Activated T-helper 1 cell treated with Interleukin-2 at 50 U/mL for 16 hours (primary cell): Measurements from ENCODE around the gene ISCU.
A peak's percentile ranks its signal among the peaks of the same experiment; 100 is the strongest.

Experiments used
- DNase-seq: peaks from one replicate; pipeline ENCODE4 v3.0.0-alpha.2; 2020; ENCODE audit warnings: low read depth

ISCU gene

DNA sequence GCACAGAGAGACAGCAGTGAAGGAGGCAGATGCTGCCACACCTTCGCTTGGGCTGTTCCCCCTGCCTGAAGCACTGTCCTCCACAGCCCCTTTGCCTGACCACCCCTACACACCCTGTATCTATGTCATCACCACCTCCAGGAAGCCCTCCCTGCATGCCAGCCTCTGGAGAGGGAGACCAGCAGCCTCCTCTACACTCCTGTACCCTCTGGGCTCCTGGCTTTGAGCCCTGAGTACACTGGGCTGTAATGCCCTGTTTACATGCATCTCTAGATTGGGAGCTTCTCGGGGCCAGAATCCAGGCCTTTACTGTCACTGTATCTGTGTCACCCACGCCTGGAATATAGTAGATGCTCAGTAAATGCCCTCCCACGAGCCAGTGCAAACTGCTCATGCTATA is 41.3 kb downstream of the ISCU start:
- DNase-seq, result no peak

DNA sequence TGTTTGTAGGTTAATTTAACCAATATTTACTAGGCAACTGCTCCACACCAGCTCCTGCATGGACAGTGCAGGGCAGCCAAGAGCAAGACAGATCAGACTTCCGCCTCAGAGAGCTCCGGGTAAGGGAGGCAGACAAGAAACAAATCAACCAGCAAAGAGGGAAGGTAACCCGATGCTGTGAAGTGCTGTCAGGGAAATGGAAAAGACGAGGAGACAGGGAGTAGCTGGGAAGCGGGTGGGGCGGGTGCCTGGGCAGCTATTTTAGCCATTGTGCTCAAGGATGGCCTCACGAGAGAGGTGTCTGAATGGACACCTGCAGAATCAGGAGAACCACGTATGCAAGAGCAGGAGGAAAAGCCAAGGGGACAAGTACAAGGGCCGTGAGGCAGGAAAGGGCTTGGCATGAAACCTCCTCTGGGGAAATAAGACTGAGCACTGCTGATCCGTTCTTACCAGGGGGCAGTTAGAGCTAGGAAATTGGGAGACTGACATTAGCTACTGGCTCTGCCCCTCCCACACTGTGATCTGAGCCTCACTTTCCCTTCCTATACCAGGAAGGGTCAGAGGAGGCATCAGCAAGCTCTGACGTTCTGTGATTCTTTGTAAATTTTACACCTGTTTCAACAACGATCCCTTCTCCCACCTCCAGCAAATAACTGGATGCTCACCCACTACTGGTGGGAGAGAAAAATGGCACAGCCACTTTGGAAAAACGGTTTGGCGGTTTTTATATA is 42.0 kb downstream of the ISCU start:
- DNase-seq, result no peak

DNA sequence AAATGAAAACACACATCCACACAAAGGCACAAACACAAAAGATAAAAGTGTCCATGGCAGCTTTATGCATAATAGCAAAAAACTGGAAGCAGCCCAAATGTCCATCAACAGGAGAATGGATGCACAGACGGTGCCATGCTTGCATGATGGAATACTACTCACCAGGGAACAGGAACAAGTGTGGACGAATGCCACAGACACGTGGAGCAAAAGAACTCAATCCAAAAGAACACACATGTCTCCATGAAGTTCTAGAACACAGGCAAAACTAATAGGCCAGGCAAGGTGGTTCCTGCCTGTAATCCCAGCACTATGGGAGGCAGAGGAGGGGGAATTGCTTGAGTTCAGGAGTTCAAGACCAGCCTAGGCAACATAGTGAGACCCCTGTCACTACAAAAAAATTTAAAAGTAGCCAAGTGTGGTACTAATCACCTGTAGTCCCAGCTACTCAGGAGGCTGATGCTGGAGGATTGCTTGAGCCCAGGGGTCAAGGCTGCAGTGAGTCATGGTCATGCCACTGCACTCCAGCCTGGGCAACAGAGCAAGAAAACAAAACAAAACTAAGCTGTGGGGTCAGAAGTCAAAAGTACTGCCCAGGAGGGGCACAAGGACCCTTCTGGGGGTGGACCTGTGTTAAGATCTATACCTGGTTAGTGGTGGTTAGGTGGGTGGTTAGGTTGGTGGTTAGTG is 42.7 kb downstream of the ISCU start:
- no peak for DNase-seq

DNA sequence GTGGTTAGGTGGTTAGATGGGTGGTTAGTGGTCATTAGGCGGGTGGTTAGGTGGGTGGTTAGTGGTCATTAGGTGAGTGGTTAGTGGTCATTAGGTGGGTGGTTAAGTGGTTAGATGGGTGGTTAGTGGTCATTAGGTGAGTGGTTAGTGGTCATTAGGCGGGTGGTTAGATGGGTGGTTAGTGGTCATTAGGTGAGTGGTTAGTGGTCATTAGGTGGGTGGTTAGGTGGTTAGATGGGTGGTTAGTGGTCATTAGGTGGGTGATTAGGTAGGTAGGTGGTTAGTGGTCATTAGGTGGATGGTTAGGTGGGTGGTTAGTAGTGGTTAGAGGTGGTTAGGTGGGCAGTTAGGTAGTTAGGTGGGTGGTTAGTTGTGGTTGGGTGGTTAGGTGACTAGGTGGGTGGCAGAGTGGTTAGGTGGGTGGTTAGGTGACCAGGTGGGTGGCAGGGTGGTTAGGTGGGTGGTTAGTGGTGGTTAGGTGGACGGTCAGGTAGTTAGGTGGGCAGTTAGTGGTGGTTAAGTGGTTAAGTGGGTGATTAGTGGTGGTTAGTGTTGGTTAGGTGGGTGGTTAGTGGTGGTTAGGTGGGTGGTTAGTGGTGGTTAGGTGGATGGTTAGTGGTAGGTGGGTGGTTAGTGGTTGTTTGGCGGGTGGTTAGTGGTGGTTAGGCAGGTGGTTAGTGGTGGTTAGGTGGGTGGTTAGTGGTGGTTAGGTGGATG is 43.5 kb downstream of the ISCU start:
- no peak for DNase-seq

DNA sequence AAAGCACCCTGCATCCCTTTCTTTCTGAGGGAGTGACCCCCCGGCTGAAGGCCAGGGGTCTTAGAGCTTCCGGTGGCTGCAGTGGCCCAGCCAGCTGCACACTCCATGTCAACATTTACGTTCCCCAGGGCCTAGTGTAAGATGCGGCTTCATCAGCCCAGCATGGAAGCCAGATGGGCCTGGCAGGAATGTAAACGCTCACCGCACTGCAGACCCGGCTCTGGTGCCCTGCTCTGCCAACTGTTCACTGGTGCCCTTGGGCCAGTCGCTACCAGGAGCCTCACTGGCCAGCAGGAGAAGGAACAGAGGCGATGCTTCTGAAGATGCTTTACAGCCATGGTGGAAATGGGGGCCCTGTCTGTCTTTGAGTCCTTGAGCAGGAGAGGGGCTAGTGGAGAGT is 44.1 kb downstream of the ISCU start:
- DNase-seq, result no peak

DNA sequence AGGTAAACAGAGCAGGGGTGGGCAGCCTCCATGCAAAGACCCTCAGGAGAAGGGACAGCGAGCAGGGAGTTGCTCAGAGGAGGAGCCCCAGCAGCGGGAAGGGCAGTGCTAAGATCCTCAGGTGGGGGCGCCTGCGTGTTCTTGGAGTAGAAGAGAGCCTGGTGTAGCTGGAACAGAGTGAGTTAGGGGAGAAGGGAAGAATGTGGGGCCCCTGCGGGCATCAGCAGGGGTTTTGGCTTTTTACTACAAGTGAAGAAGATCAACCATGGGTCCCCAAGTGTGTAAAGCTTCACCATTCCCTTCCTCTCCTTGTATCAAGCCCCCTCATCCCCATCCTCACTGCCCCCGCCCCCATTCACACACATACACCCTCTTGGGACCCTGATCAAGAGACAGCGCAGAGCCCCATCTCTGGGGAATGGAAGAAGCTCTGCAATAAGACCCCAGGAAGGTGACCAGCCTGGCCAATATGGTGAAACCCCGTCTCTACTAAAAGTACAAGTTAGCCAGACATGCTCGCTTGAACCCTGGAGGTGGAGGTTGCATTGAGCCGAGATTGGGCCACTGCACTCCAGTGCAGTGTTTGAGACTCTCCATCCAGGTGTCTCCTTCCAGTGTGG is 45.7 kb downstream of the ISCU start:
- DNase-seq, result no peak

DNA sequence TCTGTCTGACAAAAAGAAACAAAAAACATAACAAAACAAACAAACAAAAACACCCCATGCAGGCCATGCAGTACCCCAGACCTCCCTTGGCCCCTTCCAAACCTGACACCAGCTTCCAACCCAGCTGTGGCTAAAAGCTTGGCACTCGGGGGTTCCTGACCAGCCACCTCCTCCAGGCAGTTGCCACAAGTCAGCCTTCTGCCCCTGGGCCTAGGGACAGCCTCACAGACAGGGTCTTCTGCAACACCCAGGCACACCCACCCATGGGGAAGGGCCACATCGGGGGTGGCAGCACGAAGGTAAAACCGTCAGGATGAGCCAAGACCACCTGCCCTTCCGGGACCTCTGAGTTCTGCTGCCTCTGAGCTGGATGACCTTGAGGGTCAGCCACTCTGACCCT is 46.2 kb downstream of the ISCU start:
- DNase-seq, result no peak

DNA sequence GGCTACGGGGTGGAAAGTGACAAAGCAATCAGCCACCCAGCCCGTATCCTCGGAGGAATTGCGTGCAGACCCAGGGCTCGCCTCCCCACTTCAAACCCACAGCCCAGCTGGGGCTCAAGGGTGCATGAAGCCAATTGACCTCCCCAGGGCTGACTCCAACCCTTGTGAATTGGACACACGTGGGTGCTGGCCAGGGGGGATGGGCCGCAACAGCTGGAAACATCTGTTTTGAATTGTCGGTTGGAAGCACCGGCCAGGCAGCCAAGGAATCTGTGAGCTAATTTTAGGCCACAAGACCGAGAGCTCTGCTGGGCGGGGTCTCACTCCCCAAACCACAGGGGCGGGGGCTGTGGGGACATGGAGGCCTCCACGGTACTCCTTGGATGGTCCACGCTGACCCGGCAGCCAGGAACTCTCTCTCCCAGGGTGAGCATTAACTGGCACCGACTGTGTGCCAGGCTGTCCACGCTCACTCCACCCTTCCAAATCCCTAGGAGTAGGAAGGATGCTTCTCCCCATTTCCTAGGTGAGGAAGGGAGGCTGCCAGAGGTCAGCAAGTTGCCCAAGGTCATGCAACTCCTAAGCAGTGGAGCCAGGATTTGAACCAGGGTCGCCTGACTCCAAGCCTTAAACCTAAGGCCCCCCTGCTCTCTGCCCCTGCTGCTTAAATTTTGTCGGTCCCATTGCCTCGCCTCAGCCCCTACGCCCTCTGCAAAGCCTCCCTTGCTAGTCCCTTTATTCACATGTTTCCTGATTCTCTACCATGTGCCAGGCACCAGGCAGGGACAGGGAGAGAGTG is 47.3 kb downstream of the ISCU start:
- DNase-seq, result no peak

DNA sequence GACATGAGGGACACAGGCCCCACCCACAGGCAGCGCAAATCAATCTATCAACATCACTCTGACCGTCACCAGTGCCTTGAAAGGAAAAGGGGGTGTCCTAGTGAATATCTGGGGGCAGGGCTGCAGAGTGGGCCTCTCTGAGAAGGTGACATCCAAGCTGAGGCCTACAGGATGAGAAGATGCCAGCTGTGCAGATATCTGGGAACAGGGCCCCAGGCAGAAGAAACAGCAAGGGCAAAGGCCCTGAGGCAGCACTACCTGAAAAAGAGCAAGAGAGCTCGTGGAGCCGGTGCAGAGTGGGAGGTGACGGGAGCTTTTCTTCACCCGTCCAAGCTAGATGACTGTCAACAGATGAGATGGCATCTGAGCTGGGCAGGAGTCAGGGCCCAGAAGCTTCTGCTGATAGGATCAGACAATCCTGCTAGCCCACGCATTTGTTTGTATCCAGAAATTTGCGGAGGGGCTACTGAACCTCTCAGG is 48.0 kb downstream of the ISCU start:
- no peak for DNase-seq

DNA sequence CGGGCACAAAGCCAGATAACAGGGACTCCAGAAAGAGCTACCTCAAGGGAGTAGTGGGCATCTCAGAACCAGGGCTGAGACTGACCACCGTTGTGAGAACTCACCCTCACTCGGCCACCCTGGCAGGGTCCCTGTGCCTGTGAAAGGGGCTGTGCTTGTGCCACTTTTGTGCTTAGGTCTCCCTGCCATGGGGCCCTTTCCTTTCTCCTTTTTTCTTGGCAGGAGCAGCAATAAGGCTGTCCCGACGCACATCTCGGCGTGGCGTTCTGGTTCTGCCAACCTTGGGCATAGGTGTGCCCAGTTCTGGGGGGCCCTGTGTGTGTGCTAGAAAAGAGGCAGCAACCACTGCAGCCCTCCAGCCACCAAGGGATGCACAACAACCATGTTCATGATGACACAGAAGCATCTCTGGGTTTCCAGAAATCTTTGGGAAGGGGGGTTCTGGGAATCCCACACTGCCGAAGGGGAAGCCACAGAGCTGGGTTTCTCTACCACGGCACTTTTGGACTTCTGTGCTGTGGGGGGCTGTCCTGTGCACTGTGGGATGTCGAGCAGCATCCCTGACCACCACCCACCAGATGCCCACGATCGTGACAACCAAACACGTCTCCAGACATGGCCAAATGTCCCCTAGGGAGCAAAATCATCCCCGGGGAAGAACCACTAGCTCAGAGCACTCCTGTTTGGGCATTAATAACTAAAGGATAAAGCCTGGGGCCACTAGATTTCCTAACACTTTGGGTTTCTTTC is 48.6 kb downstream of the ISCU start:
- DNase-seq, result no peak

DNA sequence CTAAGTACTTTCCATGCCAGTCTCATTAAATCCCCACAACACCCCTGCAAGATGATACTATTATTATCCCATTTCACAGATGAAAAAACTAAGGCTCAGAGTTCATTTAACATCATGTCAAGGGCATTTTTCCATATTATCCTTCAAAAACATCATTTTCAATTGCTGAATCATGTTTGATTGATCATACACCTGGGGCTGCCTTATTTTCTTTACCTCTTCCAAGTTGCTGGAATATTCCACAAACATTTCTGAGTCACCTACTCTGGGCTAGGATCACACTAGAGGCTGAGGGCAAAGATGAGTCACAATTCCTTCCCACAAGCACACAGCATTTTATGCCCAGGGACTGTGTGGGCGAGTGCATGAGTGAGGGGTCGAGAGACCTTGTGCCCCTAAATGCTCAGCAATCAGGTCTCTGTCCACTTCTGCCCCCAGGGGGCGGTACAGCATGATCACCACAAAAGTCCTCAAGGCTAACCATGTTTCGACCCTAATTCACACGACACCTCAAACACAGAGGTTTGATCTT is 49.6 kb downstream of the ISCU start:
- no peak for DNase-seq

DNA sequence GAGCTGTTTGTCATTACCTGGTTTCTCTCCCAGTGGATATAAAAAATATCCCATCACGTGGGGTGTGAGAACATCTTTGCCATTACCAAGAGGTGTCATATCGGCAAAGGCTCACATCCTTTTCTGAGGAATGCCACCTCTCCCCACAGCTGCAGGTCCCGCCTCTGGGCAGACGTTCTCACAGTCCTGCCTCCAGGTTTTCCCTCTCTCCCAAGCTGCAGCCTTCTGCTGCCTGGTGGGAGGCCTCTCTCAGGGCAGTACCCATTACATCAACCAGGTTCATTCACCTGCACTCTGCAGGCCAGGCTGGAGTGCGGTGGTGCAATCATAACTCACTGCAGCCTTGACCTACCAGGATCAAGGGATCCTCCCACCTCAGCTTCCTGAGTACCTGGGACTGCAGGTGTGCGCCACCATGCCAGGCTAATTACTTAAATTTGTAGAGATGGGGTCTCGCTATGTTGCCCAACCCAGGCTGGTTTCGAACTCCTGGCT is 50.4 kb downstream of the ISCU start:
- DNase-seq, result no peak

DNA sequence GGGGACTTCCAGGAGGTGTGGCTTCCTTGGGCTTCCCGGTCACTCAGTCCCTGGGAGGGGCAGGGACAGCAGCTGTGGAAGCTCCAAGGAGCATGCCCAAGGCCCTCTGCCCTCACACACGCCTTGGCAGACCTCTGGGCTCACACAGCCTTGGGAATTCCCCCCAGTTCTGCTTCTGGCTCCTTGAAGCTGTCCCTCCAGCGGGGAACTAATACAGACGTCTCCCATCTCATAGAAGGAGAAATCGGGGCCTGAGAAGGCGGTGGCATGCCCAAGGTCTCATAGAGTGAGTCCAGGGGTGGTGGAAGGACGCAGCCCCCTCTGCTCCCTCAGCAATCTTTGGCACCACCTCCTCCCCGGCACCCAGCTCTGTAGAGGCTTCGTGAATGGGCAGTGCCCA is 51.2 kb downstream of the ISCU start:
- no peak for DNase-seq

DNA sequence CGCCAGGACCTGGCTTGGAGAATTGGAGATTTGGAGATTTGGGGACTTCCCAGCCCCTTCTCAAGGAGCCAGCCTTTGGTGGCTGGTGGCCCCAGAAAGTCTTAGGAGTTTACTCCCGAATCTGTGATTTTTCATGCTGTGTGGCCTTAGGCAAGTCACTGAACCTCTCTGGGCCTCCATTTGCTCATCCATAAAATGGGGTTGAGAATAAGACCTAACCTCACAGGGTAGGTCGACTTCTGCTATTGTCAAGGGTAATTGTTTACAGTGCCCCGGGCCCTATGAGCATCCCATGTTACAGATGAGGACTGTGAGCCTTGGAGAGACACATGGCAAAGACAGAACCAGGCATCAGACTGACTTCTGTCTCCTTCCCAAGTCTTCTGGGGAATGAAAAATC is 51.6 kb downstream of the ISCU start:
- DNase-seq, result no peak

DNA sequence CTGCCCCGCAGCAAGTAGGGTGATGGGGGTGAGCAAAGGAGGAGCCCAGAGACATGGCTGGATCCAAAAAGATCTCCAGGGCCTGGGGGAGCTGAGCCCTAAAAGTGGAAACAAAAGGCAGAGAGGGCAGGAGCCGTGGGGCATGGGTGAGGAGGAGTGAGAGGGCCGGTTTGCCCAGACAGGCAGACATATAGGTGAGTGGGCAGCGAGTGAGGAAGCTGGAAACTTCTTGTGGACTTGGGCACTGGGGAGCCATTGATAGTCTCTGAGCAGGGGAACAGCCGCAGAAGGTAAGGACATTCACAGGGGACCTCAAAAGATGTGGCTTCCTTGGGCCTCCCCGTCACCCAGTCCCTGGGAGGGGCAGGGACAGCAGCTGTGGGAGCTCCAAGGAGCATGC is 52.2 kb downstream of the ISCU start:
- no peak for DNase-seq

DNA sequence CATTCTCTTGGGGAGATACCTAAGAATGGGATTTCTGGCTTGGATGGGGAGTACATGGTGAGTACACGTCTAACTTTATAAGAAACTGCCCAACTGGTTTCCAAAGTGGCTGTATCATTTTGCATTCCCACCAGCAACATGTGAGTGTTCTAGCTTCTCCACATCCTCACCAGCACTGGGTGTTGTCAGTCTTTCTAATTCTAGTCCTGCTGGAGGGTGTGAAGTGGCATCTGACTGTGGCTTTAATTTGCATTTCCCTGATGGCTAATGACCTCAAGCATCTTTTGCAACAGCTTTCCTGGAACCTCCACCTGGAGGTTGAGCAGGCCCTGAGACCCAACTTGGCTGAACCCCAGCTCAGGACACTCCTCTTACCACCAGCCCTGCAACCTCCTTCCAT is 53.5 kb downstream of the ISCU start:
- no peak for DNase-seq

DNA sequence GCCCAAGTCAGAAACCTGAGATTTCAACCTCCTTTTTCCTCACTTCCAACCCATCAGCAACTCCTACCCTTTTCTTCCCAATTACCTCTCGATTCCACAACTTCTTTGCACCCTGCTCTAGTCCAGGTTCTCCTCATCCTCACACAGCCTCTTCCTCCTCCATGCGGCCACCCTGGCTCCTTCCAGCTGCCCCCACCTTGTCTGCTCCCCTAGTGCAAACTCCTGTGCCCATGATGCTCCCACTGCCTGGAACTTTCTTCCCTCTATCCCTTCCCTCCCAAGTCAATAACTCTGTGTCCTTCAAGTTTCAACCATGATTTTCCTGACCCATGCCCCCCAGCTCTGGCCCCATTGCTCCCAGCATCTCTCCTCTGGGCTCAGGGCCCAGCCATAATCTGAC is 54.0 kb downstream of the ISCU start:
- no peak for DNase-seq

DNA sequence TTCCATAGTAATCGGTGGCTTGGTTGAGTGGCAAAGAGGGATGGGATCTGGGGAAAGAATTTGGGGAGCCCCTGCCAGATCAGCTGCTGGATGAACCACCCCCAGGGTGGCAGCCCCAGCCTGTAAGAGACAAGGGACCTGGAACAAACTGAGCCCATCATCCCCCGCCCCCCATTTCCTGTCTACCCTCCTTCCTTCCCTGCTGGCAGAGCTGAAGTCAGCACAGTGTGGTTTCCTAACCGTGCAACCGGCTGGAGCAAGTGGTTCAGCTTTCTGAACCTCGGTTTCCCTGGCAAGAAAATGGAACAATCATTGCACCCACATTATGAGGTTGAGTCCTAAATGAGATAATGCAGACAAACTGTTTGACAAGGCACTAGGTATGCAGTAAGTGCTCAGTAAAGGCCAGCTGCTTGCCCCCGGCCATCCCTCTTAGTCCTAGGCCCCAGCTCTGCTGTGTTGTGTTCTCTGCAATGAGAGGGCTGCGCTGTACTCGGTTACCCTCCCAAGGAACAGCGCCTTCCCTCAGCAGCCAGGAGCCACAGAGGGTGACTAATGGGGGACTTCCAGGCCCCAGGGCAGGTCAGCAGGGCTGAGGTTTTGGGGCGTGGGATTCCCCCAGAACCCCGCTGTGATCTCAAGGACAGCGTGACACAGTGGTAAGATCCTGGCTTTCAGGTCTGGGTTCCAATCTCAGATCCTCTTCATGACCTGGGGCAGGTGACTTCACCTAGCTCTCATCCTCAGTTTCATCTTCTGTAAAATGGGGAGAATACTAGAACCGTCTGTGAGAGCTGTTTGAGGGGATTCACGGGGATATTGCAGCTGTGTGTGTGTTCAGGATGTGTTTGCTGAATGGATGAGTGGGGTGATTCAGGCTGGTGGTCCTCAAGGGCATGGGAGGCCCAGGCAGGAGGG is 54.8 kb downstream of the ISCU start:
- peak; percentile 47 for DNase-seq

DNA sequence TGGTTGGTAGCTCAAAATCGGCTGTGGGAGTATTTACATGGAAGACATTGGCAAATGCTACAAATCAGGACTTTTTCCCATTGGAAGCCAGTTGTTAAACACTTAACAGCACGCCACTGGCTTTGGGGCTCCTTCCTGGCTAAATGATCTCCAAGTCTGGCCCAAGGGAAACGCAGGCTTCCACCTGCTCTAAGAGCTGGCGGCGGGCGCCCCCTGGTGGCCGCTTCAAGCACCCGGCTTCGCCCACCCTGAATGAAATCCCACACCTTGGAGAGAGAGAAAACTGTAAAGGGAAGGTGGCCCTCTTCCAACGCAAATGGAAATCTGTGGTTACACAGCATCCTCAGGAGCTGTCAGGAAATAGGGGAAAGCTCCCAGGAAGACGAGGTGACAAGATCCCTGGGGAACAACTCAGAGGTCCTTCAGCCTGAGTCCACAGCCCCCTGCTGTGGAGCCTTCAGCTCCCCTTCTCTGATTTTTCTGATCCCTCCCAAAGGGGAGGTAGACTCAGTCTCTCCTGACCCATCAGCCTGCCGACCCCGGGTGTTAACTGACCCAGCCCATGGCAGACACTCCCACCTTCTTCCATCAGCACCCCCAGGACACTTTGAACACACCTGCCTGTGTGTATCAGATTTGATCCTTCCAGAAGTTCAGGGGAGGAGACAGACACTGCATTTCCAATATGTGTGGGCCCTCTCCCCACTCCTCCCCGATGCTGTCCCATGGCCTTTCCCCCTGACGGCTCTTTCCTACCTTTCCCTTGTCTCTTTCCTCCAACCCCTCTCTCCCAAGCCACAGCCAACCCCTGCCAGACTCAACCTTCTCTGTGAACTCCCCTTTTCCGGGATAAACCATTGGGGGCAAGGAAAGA is 55.9 kb downstream of the ISCU start:
- DNase-seq, result peak; percentile 57
